Fibroblast of lung (primary cell): ENCODE results near the gene ABCG2. TPM values are rescaled to one million over a fixed set of nuclear protein-coding genes. Genes with fewer than 3 reads are reported as not detected.

Experiments used
- DNase-seq, 2 donors: peaks; one replicate each; pipeline versions ENCODE4 v3.0.0 to v3.0.0-alpha.2; 2010; ENCODE audit warnings: low read depth in 2 of 2
- H2AFZ ChIP-seq: 2 replicates; pipeline ENCODE4 v1.5.1; 2012; ENCODE audit warnings: low read length, control low read depth, inconsistent platforms
- H3K27ac ChIP-seq: 2 replicates; pipeline ENCODE4 v1.5.1; 2011; ENCODE audit warnings: low read length, control low read depth; ENCODE audit not compliant: insufficient read depth
- H3K27me3 ChIP-seq: 2 replicates; pipeline ENCODE4 v1.5.1; 2011; ENCODE audit warnings: mild to moderate bottlenecking, low read length; ENCODE audit not compliant: control insufficient read depth, insufficient read depth
- H3K36me3 ChIP-seq: 2 replicates; pipeline ENCODE4 v1.5.1; 2011; ENCODE audit warnings: low read length; ENCODE audit not compliant: control insufficient read depth, insufficient read depth
- H3K4me1 ChIP-seq: 2 replicates; pipeline ENCODE4 v1.5.1; 2011; ENCODE audit warnings: low read length; ENCODE audit not compliant: control insufficient read depth, insufficient read depth; ENCODE audit errors: extremely low read depth
- H3K4me2 ChIP-seq: 2 replicates; pipeline ENCODE4 v1.5.1; 2011; ENCODE audit warnings: low read length, control low read depth; ENCODE audit not compliant: insufficient read depth; ENCODE audit errors: extremely low read depth
- H3K4me3 ChIP-seq, 4 experiments: fragments of 200-600 bp in 1 of 4; sonication (generic) in 1 of 4; replicated peaks in 1 of 4; 2 replicates each; pipeline ENCODE4 v1.5.1; 2011 to 2016; ENCODE audit warnings: low read length in 4 of 4, low read depth in 3 of 4, mild to moderate bottlenecking in 3 of 4, control low read depth in 2 of 4, inconsistent platforms in 1 of 4, mixed read lengths in 1 of 4; ENCODE audit not compliant: insufficient read depth in 1 of 4; ENCODE audit errors: control extremely low read depth in 1 of 4
- H3K79me2 ChIP-seq: 2 replicates; pipeline ENCODE4 v1.5.1; 2012; ENCODE audit warnings: mild to moderate bottlenecking, low read length, inconsistent platforms; ENCODE audit not compliant: control insufficient read depth, insufficient read depth
- H3K9ac ChIP-seq: 2 replicates; pipeline ENCODE4 v1.5.1; 2011; ENCODE audit warnings: mild to moderate bottlenecking, low read length, control low read depth; ENCODE audit not compliant: insufficient read depth
- H3K9me3 ChIP-seq: 2 replicates; pipeline ENCODE4 v1.5.1; 2012; ENCODE audit warnings: low read depth, low read length; ENCODE audit not compliant: control insufficient read depth, insufficient read depth
- H4K20me1 ChIP-seq: 2 replicates; pipeline ENCODE4 v1.5.1; 2011; ENCODE audit warnings: low read length; ENCODE audit not compliant: control insufficient read depth, insufficient read depth; ENCODE audit errors: extremely low read depth
- EZH2 ChIP-seq: IDR thresholded peaks from 2 replicates; pipeline ENCODE4 v1.5.1; 2012; ENCODE audit warnings: low read length, control low read depth, mild to moderate bottlenecking; ENCODE audit errors: missing control alignments
- polyA plus RNA-seq, 2 donors: library from polyadenylated mRNA; depleted of rRNA in 1 of 2; stranded (reverse) in 1 of 2; unstranded in 1 of 2; fragments of >200 nt; gene quantifications; 2 replicates each; pipeline ENCODE4 v1.2.1, GENCODE V29; 2011 to 2012; ENCODE audit warnings: missing spikeins in 1 of 2
- total RNA-seq: library from RNA; depleted of rRNA; stranded (reverse); fragments of >200 nt; gene quantifications from 2 replicates; pipeline ENCODE4 v1.2.1, GENCODE V29; 2014
- TF ChIP-seq, protein P1 (sequence below), 2 donors: IDR thresholded peaks in 1 of 2; conservative IDR thresholded peaks in 1 of 2; 1 replicate in 1 of 2; 2 replicates in 1 of 2; pipeline ENCODE4 v1.5.1; 2011 to 2012; ENCODE audit warnings: low read length in 2 of 2, control low read depth in 1 of 2, inconsistent platforms in 1 of 2, low read depth in 1 of 2, mild to moderate bottlenecking in 1 of 2

ABCG2 gene
- total and polyA plus RNA-seq, 2 donors (not counting 1 experiment from before 2014, with no cell fraction given) = 1.3 to 5.5 TPM

DNA sequence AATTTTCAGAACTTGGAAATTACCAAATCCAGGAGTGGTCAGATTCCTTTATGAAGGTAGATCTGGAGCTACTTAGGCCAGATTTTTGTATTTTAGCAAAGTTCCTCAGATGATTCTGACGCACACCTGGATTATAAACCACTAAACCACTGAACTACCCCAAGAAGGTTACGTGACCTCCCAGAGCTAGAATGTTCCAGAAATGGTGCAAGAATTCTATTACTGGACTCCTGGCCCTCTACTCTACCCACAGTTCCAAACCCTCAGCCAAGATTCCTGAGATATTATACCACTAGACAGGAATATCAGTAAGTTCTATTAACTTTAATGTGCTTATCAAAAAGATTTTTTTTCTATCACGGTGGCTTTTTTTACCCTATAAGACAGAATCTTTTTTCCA lies 67.1 kb downstream of the ABCG2 start:
- DNase-seq = peak in 1 of 2 donors; percentile 72

DNA sequence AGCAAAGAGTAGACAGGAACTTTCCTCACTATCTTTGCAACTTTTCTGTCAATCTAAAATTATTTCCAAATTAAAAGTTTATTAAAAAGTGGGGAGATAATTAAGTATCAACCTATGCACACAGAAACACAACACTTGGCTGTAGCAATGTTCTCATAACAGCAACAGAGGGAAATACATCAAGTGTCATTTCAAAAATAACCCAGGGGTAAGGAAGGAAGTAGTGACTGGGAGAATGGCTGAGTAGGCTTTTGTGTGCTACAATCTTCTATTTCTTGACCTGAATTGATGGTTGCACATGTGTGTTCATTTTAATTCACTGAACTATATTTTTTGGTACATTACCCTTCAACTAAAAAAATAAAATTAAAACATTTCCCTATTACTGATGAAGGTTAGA lies 67.5 kb downstream of the ABCG2 start:
- no peaks in the 10 kb centered on the region for H3K27me3 ChIP-seq
- H3K27ac ChIP-seq = no peak overlapping the region
- H3K9me3 ChIP-seq = no peaks in the 10 kb centered on the region
- H3K4me1 ChIP-seq = no peaks in the 10 kb centered on the region
- no peak overlapping the region for H2AFZ ChIP-seq
- no peak overlapping the region for H3K4me2 ChIP-seq
- TF ChIP-seq, protein P1, sequence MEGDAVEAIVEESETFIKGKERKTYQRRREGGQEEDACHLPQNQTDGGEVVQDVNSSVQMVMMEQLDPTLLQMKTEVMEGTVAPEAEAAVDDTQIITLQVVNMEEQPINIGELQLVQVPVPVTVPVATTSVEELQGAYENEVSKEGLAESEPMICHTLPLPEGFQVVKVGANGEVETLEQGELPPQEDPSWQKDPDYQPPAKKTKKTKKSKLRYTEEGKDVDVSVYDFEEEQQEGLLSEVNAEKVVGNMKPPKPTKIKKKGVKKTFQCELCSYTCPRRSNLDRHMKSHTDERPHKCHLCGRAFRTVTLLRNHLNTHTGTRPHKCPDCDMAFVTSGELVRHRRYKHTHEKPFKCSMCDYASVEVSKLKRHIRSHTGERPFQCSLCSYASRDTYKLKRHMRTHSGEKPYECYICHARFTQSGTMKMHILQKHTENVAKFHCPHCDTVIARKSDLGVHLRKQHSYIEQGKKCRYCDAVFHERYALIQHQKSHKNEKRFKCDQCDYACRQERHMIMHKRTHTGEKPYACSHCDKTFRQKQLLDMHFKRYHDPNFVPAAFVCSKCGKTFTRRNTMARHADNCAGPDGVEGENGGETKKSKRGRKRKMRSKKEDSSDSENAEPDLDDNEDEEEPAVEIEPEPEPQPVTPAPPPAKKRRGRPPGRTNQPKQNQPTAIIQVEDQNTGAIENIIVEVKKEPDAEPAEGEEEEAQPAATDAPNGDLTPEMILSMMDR (conservative IDR thresholded peaks at IDR 0.05 in 1 of 2, IDR thresholded peaks at IDR 0.05 in 1 of 2; ENCODE audit: low read depth in 1 of 2, low read length in 2 of 2) = no peak
- TF ChIP-seq EZH2 = no peak
- no peak overlapping the region for H3K4me3 ChIP-seq
- no peaks in the 10 kb centered on the region for H3K79me2 ChIP-seq
- no peak for DNase-seq
- H3K36me3 ChIP-seq = no peaks in the 10 kb centered on the region
- no peaks in the 10 kb centered on the region for H4K20me1 ChIP-seq
- no peak overlapping the region for H3K9ac ChIP-seq

More for the DNA sequence above, 67.1 kb downstream of the ABCG2 start:
- Histone ChIP-seq H4K20me1 (no peaks in the 10 kb centered on the region), H3K4me3 (no peak overlapping the region), H2AFZ (no peak overlapping the region), H3K9me3 (no peaks in the 10 kb centered on the region), H3K4me2 (no peak overlapping the region), H3K27me3 (no peaks in the 10 kb centered on the region), H3K36me3 (no peaks in the 10 kb centered on the region), H3K79me2 (no peaks in the 10 kb centered on the region), H3K4me1 (no peaks in the 10 kb centered on the region), H3K9ac (no peak overlapping the region), H3K27ac (no peak overlapping the region)
- no peak for TF ChIP-seq EZH2
- TF ChIP-seq, protein P1 (conservative IDR thresholded peaks at IDR 0.05 in 1 of 2, IDR thresholded peaks at IDR 0.05 in 1 of 2; ENCODE audit: low read depth in 1 of 2, low read length in 2 of 2) = no peak

DNA sequence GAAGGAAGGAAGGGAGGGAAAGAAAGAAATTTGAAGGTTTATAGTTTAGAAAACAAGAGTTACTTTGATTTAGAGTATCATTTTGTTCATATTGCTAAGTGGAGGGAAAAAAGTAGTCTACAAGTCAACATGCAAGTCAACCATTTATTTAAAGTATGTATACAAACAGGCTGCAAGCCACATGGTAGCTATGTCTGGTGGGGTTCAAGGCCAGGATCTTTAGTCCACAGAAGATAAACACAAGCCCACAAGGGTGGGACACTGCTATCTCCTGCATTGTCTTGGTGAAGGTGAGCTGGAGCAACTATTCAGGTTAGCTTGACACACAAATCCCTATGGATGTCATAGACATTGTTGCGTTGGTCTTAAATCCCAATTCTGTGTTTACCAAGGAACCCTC lies 71.4 kb downstream of the ABCG2 start:
- H3K36me3 ChIP-seq = no peaks in the 10 kb centered on the region
- H3K4me3 ChIP-seq = no peak overlapping the region
- H4K20me1 ChIP-seq = no peaks in the 10 kb centered on the region
- H3K27ac ChIP-seq = no peak overlapping the region
- no peaks in the 10 kb centered on the region for H3K79me2 ChIP-seq
- no peaks in the 10 kb centered on the region for H3K4me1 ChIP-seq
- H3K9ac ChIP-seq = no peak overlapping the region
- no peak overlapping the region for H3K4me2 ChIP-seq
- no peak for DNase-seq
- H2AFZ ChIP-seq = no peak overlapping the region
- H3K9me3 ChIP-seq = no peaks in the 10 kb centered on the region
- H3K27me3 ChIP-seq = no peaks in the 10 kb centered on the region
- TF ChIP-seq, protein P1 (conservative IDR thresholded peaks at IDR 0.05 in 1 of 2, IDR thresholded peaks at IDR 0.05 in 1 of 2; ENCODE audit: low read depth in 1 of 2, low read length in 2 of 2) = no peak
- no peak for TF ChIP-seq EZH2
